GM18507 (cell line): ENCODE data around the gene STAC3.

Experiments used
- DNase-seq: peaks from one replicate; pipeline ENCODE4 v3.0.0; 2011; ENCODE audit warnings: low read depth; ENCODE audit not compliant: insufficient read length; ENCODE audit errors: extremely low spot score
- FAIRE-seq: peaks from 2 replicates; lab custom pipeline; 2011; peaks lifted over from hg19 to GRCh38; lab: Jason Lieb, UNC

The STAC3 gene

DNA sequence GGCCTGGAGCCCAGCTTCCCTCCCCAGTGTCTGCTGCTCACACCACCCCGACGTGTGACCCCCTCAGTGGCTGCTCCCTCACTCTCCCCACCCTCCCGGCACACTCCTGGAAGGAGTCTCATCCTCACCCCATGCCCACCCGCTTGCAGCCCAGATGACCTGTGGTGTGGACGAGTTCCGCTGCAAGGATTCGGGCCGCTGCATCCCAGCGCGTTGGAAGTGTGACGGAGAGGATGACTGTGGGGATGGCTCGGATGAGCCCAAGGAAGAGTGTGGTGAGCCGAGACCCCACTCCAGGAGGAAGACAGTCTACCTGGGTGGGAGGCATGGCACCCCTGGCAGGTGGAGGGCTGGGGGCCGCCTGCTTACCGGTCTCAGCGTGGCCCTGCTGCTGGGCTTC, 49.4 kb downstream of the STAC3 start:
- FAIRE-seq: no peak
- DNase-seq: no peak

DNA sequence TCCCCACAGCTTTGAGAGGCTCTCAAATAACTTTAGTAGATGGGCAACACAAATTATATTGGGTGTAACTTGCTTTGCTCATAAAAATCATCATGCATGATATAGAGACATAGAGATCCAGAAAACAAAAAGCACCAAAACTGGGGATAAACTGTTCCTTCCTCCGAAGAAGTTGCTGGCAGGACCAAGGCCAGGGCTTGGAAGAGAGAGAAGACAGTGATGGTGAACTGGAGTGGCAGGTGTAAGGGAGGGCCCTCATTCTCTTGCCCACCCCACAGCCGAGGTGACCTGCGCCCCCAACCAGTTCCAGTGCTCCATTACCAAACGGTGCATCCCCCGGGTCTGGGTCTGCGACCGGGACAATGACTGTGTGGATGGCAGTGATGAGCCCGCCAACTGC, 49.8 kb downstream of the STAC3 start:
- FAIRE-seq: no peak
- DNase-seq: no peak

DNA sequence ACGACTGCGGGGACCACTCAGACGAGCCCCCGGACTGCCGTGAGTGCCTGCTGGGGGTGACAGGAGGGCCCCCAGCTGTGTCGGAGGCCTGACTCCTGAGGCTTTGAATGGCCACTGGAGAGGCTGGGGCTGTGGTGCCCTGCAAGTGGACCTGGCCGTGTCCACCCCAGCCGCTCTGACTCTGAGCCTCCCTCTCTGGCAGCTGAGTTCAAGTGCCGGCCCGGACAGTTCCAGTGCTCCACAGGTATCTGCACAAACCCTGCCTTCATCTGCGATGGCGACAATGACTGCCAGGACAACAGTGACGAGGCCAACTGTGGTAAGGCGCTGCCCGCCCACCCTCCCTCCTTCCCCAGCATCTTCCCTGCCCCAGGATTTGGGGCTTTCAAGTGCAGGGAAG, 50.5 kb downstream of the STAC3 start:
- DNase-seq (no peak), FAIRE-seq (no peak)

DNA sequence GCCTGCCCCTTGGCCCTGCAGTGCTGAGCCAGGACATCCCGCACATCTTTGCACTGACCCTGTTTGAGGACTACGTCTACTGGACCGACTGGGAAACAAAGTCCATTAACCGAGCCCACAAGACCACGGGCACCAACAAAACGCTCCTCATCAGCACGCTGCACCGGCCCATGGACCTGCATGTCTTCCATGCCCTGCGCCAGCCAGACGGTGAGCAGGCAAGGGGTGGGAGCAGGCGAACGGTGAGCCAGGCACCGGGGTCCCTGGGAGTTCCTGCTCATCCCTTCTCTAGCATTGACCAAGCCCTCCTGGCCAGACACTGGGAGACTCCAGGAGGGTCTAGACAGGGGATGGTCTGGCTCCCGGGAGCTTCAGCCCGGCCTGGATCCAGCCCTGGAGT, 51.8 kb downstream of the STAC3 start:
- DNase-seq (no peak), FAIRE-seq (no peak)

DNA sequence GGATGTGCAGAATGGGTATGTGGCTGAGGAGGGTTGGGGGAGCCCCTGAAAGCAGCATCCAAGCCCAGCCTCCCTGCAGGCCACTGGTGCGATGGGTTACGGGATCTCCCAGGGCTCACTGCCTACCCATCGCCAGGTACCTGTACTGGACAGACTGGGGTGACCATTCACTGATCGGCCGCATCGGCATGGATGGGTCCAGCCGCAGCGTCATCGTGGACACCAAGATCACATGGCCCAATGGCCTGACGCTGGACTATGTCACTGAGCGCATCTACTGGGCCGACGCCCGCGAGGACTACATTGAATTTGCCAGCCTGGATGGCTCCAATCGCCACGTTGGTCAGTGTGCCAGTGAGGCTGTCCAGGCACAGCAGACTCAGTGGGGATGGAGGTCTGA, 52.7 kb downstream of the STAC3 start:
- DNase-seq: no peak
- FAIRE-seq: no peak

DNA sequence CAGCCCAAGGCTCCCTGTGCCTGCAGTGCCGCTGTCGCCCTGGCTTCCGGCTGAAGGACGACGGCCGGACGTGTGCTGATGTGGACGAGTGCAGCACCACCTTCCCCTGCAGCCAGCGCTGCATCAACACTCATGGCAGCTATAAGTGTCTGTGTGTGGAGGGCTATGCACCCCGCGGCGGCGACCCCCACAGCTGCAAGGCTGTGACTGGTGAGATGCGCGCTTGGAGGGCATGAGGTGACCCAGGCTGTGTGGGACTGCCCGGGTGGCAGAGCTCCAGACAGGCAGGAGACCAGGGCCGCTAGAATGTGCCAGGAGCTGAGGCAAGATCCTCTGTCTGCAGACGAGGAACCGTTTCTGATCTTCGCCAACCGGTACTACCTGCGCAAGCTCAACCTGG, 54.0 kb downstream of the STAC3 start:
- no peak for DNase-seq
- FAIRE-seq: no peak

DNA sequence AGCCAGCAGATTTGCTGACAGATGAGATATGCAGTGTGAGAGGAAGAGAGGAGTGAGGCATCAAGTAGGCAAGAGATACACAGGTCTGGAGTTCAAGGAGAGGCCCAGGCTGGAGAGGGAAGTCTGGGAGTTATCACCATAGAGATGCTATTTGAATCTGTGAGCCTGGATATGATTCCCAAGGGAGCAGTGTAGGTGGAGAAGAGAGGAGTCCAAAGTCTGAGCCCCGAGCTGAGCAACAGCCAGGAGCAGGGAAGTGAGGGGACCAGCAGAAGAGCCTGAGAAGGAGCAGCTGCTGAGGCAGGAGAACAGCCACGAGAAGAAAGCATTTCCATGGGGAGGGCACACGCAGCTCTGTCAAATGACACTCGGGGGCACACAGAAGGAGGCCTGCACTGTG, 54.5 kb downstream of the STAC3 start:
- DNase-seq (no peak), FAIRE-seq (no peak)

DNA sequence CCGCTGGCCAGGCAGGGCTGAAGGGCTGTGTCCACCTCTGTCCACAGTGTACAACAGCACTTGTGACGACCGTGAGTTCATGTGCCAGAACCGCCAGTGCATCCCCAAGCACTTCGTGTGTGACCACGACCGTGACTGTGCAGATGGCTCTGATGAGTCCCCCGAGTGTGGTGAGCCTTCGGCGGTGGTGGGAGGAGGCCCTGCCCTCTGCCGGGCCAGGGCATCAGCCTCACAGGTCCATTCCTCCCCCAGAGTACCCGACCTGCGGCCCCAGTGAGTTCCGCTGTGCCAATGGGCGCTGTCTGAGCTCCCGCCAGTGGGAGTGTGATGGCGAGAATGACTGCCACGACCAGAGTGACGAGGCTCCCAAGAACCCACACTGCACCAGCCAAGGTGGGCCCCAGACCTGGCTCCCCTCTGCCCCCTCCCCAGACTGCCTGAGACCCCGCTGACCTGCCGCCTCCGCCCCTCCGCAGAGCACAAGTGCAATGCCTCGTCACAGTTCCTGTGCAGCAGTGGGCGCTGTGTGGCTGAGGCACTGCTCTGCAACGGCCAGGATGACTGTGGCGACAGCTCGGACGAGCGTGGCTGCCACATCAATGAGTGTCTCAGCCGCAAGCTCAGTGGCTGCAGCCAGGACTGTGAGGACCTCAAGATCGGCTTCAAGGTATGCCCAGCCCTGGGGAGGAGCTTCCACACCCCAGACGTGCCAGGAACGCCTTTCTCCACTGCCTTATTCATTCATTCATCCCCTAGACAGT, 55.2 kb downstream of the STAC3 start:
- FAIRE-seq: no peak
- DNase-seq: no peak

DNA sequence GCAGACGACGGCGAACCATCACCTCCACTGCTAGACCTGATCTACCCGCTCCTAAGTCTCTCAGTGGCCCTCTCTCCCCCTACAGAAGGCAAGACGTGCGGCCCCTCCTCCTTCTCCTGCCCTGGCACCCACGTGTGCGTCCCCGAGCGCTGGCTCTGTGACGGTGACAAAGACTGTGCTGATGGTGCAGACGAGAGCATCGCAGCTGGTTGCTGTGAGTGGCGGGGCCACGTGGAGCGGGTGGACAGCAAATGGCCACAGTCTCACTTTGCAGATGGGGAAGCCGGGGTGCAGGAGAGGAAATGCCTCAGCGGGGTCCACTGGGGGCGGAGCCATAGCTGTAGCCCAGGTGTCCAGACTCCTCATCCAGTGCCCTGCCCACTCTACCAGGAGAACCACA, 55.8 kb downstream of the STAC3 start:
- DNase-seq (no peak), FAIRE-seq (no peak)

DNA sequence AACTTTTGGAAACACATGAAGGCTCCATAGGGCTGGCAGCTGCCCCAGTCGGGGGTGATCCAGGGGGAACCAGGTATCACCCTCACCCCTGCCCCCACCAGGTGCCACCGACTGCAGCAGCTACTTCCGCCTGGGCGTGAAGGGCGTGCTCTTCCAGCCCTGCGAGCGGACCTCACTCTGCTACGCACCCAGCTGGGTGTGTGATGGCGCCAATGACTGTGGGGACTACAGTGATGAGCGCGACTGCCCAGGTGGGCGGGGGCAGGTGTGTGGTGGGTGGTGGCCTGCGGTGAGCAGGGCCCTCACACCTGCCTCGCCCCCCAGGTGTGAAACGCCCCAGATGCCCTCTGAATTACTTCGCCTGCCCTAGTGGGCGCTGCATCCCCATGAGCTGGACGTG, 56.7 kb downstream of the STAC3 start:
- FAIRE-seq: no peak

DNA sequence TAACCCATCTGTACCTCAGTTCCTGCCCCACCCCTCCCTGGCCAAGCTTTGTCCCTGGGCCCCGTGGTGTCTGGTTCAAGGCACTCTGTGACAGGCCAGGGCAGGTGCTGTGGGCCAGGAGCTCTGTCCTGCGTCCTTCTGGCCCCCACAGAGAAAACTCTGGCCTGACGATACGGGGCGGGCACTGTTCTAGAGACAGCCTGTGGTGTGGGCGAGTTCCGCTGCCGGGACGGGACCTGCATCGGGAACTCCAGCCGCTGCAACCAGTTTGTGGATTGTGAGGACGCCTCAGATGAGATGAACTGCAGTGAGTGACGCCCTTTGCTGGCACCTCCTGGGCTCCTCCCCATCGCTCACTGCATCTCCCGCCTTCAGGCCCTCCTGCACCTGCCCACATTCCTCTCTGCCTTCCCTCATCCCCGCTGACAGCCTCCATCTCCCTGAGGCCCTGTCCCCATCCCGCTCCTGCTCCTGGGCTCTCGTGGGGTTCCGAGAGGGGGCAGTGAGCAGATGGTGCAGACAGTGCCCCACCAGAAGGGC, 57.2 kb downstream of the STAC3 start:
- no peak for DNase-seq
- no peak for FAIRE-seq

More for the DNA sequence above, 56.7 kb downstream of the STAC3 start:
- no peak for DNase-seq
